ENCODE results near the gene PRKCH.

GRCh38 chr14:61444215-61444768, 122.9 kb downstream of the PRKCH start:
- no peak for TF ChIP-seq CTCF (IDR thresholded peaks at IDR 0.05; ENCODE audit: low read depth, low read length)
- no peak for TF ChIP-seq POLR2A (IDR thresholded peaks at IDR 0.05; ENCODE audit: extremely low read depth, insufficient read length)
- no peak for TF ChIP-seq MAX (IDR thresholded peaks at IDR 0.05; ENCODE audit: low read depth, low read length)
- no peak for TF ChIP-seq MYC (IDR thresholded peaks at IDR 0.05; ENCODE audit: low read depth, low read length)

Data from NB4 (cell line).